Stimulated activated CD4-positive, alpha-beta T cell treated with anti-CD3 and anti-CD28 coated beads, TNF-alpha, amount 100 ng/mL, for 4 hours (primary cell): ENCODE data around the gene CHERP.
"Not testable (repeated sequence)": the region's sequence is repeated elsewhere in the genome, so short reads cannot be mapped to it uniquely, and the experiment has no call there.

Experiments used
- DNase-seq, 3 experiments: peaks; one replicate each; pipeline ENCODE4 v3.0.0-alpha.2; 2020; ENCODE audit warnings: low read depth in 3 of 3

CHERP gene

GRCh38 chr19:16520074-16520973, 21.9 kb downstream of the CHERP start:
- DNase-seq = no peak

GRCh38 chr19:16519230-16519687, 23.0 kb downstream of the CHERP start:
- DNase-seq = no peak

- no peak for DNase-seq
These were observed 23.6 kb downstream of the CHERP start for GRCh38 chr19:16518483-16519229.

GRCh38 chr19:16518061-16518460, 24.2 kb downstream of the CHERP start:
- DNase-seq = no peak

- DNase-seq = no peak
These were observed 25.2 kb downstream of the CHERP start for GRCh38 chr19:16516923-16517610.

GRCh38 chr19:16516381-16516780, 25.9 kb downstream of the CHERP start:
- DNase-seq = no peak

- no peak for DNase-seq
These were observed 27.7 kb downstream of the CHERP start for GRCh38 chr19:16514383-16515019.

- DNase-seq = not testable (repeated sequence)
These were observed 29.6 kb downstream of the CHERP start for GRCh38 chr19:16512611-16513010.

GRCh38 chr19:16509141-16510061, 32.8 kb downstream of the CHERP start:
- DNase-seq = no peak

GRCh38 chr19:16508546-16508945, 33.7 kb downstream of the CHERP start:
- no peak for DNase-seq

- DNase-seq = no peak
These were observed 35.3 kb downstream of the CHERP start for GRCh38 chr19:16506961-16507360.

- not testable (repeated sequence) for DNase-seq
These were observed 36.1 kb downstream of the CHERP start for GRCh38 chr19:16506161-16506560.

GRCh38 chr19:16504271-16504670, 38.0 kb downstream of the CHERP start:
- no peak for DNase-seq

GRCh38 chr19:16497837-16498236, 44.4 kb downstream of the CHERP start:
- DNase-seq = no peak

- no peak for DNase-seq
These were observed 45.2 kb downstream of the CHERP start for GRCh38 chr19:16497042-16497441.

- DNase-seq = no peak
These were observed 45.6 kb downstream of the CHERP start for GRCh38 chr19:16496613-16496983.

- peak; percentile 84 to 95 (median 94) for DNase-seq
These were observed 46.1 kb downstream of the CHERP start, which contains the start of the genes C19orf44 and CALR3 for GRCh38 chr19:16495982-16496612. TSS of gene C19orf44 (plus strand) at chr19:16496394. CDS start at chr19:16500793, 4,399 bp downstream. TSS of gene CALR3 (minus strand) at chr19:16496167. CDS start at chr19:16496129, 38 bp downstream.

- not testable (repeated sequence) for DNase-seq
These were observed 55.8 kb downstream of the CHERP start for GRCh38 chr19:16486476-16486875.

GRCh38 chr19:16482745-16483144, 59.5 kb downstream of the CHERP start:
- DNase-seq = no peak

- DNase-seq = no peak
These were observed 64.9 kb downstream of the CHERP start for GRCh38 chr19:16477311-16477710.
